ENCODE results near the gene VAMP4.

VAMP4 gene

GRCh38 chr1:171753685-171754352 lies 12.0 kb upstream of the VAMP4 start:
- no peak overlapping the region for H3K4me3 ChIP-seq (ENCODE audit: low read depth, low read length)
- no peak for TF ChIP-seq CTCF (IDR thresholded peaks at IDR 0.05; ENCODE audit: low read depth, low read length, missing control alignments)
- DNase-seq (ENCODE audit: low read depth), result no peak

DNA sequence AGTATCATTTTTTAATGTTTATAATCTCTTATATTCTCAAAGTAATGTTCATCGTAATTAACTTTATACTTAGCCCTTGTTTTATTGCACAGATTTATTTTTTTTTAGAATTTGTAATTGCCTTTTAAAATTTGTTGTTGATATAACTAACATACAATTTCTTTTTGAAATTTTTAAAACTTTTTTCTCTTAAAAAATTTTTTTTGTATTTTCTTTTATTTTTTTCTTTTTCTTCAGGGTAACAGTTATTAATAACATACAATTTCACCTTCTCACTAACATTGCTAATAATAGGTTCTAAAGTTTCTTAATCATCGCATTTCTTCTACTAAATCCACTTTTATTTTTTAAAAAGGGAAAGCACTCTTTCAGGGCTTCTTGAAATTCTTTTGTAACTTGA lies 11.3 kb upstream of the VAMP4 start:
- TF ChIP-seq CTCF (IDR thresholded peaks at IDR 0.05; ENCODE audit: low read depth, low read length, missing control alignments), result no peak
- no peak overlapping the region for H3K4me3 ChIP-seq (ENCODE audit: low read depth, low read length)
- DNase-seq (ENCODE audit: low read depth), result no peak

DNA sequence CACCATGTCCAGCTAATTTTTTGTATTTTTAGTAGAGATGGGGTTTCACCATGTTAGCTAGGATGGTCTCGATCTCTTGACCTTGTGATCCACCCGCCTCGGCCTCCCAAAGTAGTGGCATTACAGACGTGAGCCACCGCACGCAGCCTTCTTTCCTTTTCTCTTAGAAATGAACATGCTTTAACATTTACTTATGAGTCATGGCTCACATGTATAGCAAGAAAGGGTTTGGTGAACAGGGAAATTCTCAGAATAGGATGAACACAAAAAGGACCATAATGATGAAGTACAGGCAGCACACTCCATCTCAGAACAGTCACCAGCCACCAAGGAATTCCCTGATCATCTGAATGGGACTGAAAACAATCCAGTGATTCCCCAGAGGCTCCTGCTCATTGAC lies 9.4 kb upstream of the VAMP4 start:
- H3K4me3 ChIP-seq (ENCODE audit: low read depth, low read length), result no peak overlapping the region
- DNase-seq (ENCODE audit: low read depth), result no peak
- no peak for TF ChIP-seq CTCF (IDR thresholded peaks at IDR 0.05; ENCODE audit: low read depth, low read length, missing control alignments)

DNA sequence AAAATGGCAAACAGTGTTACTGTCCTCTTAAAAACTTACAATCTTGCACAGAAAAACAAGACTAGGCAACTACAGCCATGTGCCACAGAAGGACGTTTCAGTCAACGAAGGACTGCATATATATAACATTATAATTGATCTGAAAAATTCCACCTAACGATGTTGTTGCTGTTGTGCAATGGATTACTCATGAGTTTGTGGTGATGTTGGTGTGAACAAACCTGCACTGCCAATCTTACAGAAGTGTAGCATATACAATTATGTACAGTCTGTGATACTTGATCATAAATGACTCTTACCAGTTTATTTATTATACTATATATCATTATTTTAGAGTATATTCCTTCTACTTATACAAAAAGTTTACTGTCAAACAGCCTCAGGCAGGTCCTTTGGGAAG lies 6.8 kb upstream of the VAMP4 start:
- DNase-seq (ENCODE audit: low read depth), result no peak
- H3K4me3 ChIP-seq (ENCODE audit: low read depth, low read length), result no peak overlapping the region
- no peak for TF ChIP-seq CTCF (IDR thresholded peaks at IDR 0.05; ENCODE audit: low read depth, low read length, missing control alignments)

GRCh38 chr1:171744986-171745385 lies 3.1 kb upstream of the VAMP4 start:
- TF ChIP-seq CTCF (IDR thresholded peaks at IDR 0.05; ENCODE audit: low read depth, low read length, missing control alignments), result no peak
- no peak overlapping the region for H3K4me3 ChIP-seq (ENCODE audit: low read depth, low read length)
- DNase-seq (ENCODE audit: low read depth), result no peak

GRCh38 chr1:171743081-171743870 lies 1.4 kb upstream of the VAMP4 start:
- DNase-seq (ENCODE audit: low read depth), result no peak
- H3K4me3 ChIP-seq (ENCODE audit: low read depth, low read length), result peak overlapping the region; percentile 82; the same call in 1 of the 2 replicates
- no peak for TF ChIP-seq CTCF (IDR thresholded peaks at IDR 0.05; ENCODE audit: low read depth, low read length, missing control alignments)

GRCh38 chr1:171742577-171742922 lies 685 bp upstream of the VAMP4 start:
- no peak for DNase-seq (ENCODE audit: low read depth)
- no peak for TF ChIP-seq CTCF (IDR thresholded peaks at IDR 0.05; ENCODE audit: low read depth, low read length, missing control alignments)

More at GRCh38 chr1:171742577-171742922, 685 bp upstream of the VAMP4 start:
- peak overlapping the region; percentile 82 for H3K4me3 ChIP-seq (ENCODE audit: low read depth, low read length)
